ENCODE results near the gene TICRR. TPM values are rescaled to one million over a fixed set of nuclear protein-coding genes. Genes with fewer than 3 reads are reported as not detected.

The TICRR gene
- total RNA-seq, 1 donor from 2014 or later: 19.6 TPM

DNA sequence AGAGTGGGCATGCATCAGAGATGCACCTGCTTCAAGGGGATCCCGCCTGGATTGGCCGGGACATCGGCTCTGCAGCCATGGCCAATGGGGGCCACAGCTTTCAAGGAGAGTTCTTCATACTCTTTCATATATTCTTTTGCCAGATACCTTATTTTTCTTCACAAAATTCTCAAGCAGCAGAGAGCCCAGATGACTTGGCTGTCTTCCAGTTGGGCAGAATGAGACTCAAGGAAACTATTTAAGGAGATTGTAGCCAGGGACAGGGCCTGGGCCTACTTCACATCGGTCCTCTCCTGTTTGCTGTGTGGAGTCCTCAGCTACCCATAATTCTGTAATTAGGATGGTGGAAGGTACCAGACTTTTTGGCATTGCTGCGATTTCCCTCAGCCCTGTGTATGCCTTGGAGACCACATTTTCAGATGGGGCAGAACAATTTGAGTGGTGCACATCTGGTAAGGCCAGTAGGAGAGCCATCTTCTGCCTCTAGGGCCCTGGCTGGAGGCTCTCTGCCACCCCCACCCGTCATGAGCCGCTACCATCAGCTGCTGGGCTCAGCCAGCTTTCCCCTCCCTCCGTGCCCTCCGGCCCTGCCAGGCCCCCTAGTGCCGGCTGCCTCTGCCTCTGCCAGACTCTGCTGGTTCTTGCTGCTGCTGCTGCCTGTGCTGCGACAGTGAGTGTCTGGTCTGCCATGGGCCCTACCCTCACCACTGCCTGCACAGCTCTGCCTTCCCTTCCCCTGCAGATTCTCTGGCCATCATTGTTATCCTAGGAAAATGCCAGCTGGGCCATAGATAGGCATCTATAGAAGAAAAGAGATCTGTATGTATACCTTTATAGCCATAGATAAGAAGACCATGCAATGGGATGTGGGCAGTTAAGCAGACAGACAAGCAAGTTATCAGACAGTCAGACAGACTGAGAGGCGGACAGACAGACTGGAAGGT, 97.2 kb downstream of the TICRR start:
- intact Hi-C loops (cut with micrococcal nuclease): no loop called here

DNA sequence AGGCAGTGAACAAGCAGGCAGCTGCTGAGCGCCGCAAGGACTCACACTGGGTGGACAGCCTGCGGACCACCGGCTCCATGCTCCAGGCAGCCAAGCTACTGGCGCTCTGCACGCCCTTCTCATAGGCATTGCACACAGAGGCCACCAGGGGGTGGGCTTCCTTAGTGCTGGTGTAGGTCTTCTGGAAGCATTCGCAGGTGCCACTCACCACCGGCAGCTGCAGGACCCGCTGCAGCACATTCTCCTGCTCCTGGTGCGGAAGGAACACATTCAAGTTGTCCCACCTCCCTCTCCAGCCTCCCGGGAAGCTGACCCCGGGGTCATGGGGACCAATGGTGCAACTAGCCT, 97.9 kb downstream of the TICRR start:
- intact Hi-C loops (cut with micrococcal nuclease): no loop called here

DNA sequence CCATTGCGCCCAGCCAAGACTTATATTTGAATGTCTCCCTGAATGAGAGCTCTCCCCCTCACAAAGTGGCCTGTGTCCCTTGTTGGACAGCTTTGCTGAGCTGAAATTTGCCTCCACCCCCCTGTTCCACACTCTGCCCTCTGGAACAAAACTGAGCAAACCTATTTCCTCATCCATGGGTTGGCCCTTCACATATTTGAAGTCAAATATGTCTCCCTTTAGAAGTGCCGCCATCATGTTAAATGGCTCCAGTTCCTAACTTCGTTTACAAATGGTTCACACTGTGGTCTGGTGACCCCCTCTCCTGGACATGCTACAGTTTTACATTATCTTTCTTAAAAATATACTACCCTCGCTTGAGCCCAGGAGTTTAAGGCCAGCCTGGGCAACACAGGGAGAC, 99.3 kb downstream of the TICRR start:
- intact Hi-C loops (cut with micrococcal nuclease): no loop called here

DNA sequence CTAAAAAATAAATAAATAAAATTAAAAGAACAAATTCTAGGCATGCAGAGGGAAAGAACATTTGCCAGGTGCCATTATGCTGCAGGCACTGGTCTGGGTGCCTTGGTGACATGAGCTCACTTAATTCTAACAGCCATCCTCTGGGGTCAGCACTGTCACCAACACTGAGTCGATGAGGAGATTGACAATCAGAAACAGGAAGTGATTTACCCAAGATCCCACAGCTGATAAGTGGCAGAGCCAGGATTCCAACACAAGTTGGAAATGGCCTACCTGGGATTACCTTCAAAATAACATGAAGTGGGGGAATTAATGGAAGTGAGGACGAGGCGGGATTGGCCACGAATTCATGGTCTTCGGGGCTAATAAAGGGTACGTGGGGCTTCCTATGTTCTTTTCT, 100.3 kb downstream of the TICRR start:
- intact Hi-C loops (cut with micrococcal nuclease): no loop called here

DNA sequence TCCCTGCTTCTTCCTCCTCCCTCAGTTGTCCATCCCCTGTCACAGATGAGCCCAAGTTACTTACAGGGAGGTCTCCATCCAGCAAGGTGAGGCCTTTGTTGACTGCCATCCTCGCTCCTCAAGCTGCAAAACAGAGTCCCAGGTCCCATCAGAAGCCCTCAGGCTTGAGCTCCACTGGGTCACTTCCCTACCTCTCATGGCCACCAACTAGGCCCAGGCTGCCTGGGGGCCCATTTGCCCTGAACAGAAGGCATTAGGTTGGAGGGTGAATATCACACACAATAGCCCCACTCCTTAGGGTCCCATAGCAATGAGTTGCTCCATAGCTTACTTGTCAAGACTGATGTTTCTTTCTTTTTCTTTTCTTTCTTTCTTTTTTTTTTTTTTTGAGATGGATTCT, 102.1 kb downstream of the TICRR start:
- intact Hi-C loops (cut with micrococcal nuclease): no loop called here

Other genes with a start within 250 kb of the TICRR start
- 105 and 113 TPM in 2 replicates for gene POLG, start 240.6 kb upstream of the TICRR start, total RNA-seq
- gene RHCG, start 78.9 kb upstream of the TICRR start, total RNA-seq: not detected in 2 replicates
- gene KIF7, start 80.0 kb downstream of the TICRR start, total RNA-seq: 0.84 and 1.0 TPM in 2 replicates
- 0.07 TPM in 1 of 2 replicates, not detected in the other for gene PLIN1, start 103.9 kb downstream of the TICRR start, total RNA-seq
- gene PEX11A, start 115.3 kb downstream of the TICRR start, total RNA-seq: 0.75 and 0.93 TPM in 2 replicates
- not detected in 2 replicates for gene WDR93, start 115.3 kb downstream of the TICRR start, total RNA-seq
- 1.8 and 2.8 TPM in 2 replicates for gene MESP1, start 175.8 kb downstream of the TICRR start, total RNA-seq
- gene MESP2, start 200.9 kb downstream of the TICRR start, total RNA-seq: not detected in 2 replicates
- gene ANPEP, start 239.4 kb downstream of the TICRR start, total RNA-seq: 12.0 and 12.3 TPM in 2 replicates